NCI-H2107 treated with DMSO at 0.1 percent for 48 hours (cell line): ENCODE measurements around the gene HBQ1.
A peak's percentile ranks its signal among the peaks of the same experiment; 100 is the strongest.
"Not testable (repeated sequence)": the region's sequence is repeated elsewhere in the genome, so short reads cannot be mapped to it uniquely, and the experiment has no call there.

Source experiments
- DNase-seq: peaks from one replicate; lab custom pipeline; 2025; ENCODE audit not compliant: unreplicated experiment; lab: John Stamatoyannopoulos, UW

The HBQ1 gene

GRCh38 chr16:200388-200787 is 20.1 kb downstream of the HBQ1 start:
- no peak for DNase-seq

DNA sequence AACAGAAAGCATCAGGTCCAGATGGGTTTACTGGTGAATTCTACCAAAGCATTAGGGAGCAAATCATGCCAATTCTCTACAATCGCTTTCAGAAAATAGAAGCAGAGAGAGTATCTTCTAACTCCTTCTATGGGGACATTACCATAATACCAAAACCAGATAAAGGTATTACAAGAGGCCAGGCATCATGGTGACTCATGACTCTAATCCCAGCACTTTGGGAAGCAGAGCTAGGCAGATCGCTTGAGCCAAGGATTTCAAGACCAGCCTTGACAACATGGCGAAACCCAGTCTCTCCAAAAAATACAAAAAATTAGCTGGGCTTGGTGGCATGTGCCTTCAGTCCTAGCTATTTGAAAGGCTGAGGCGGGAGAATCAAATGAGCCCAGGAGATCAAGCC is 23.0 kb downstream of the HBQ1 start:
- no peak for DNase-seq

GRCh38 chr16:204046-204445 is 23.8 kb downstream of the HBQ1 start:
- not testable (repeated sequence) for DNase-seq

- DNase-seq, result not testable (repeated sequence)
Observed at GRCh38 chr16:209359-209758, 29.1 kb downstream of the HBQ1 start.

GRCh38 chr16:211631-212180 is 31.4 kb downstream of the HBQ1 start:
- not testable (repeated sequence) for DNase-seq

DNA sequence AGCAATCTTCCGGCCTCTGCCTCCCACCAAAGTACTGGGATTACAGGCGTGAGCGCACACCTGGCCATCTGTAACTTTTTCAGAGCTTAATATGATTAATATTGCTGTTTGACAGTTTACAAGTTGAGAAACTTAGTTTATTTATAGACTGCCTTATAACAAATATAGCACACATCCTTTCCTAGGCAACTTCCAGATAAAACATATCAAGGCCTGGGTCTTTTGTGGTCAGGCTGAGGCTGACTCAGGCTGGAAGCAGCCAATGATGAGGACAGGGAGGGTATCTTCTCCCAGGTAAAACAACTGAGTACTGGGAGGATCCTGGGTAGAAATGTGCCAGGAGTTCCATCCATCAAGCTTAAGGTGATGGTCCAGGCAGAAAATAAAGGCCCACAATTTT is 32.7 kb downstream of the HBQ1 start:
- DNase-seq, result no peak

DNA sequence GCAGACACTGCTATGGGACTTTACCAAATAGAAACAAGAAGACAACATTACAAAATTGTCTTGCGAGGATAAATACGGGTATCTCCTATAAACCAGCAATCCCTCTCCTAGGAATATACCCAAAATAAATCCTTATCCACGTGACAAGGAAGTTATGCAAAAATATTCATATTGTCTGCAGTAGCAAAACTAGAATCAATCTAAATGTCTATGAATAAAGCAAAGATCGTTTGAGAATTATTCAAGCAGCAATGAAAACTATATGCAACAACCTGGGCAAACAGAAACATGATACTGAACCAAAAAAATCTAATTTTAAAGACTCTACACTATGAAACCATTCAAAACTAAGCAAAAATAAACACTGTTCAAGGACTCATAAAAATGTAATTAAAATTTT is 39.8 kb downstream of the HBQ1 start:
- no peak for DNase-seq

DNA sequence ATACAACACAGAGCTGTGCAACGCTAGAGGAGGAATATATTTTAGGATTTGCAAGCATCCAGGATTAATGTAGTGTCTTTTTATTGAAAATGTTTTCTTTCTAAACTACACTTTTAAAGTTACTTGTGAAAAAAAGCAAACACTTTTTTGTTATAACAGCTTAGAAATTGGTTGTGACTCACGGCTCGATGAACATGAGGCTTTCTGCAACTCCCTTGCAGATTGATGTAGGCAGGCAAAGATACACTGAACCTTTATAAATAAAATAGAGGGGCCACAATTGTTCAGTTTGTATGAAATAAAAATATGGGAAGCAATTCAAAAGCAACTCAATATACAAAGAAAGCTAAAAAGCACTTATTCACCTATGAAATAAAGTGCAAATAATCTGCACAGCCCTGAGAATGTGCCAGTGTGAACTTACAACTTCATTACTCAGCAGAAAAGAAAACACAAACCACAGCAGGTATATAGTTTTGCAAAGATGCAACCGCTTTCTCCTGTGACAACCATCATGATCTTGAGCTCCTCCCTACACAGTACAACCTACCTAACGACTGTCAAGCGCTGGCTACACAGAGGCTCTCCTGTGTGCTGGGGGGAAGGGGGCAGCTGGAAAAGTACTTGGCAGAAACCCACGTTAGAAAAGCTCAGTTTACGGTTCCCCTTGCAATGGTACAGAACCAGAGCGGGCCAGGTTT is 48.0 kb downstream of the HBQ1 start:
- DNase-seq, result peak; percentile 30

DNA sequence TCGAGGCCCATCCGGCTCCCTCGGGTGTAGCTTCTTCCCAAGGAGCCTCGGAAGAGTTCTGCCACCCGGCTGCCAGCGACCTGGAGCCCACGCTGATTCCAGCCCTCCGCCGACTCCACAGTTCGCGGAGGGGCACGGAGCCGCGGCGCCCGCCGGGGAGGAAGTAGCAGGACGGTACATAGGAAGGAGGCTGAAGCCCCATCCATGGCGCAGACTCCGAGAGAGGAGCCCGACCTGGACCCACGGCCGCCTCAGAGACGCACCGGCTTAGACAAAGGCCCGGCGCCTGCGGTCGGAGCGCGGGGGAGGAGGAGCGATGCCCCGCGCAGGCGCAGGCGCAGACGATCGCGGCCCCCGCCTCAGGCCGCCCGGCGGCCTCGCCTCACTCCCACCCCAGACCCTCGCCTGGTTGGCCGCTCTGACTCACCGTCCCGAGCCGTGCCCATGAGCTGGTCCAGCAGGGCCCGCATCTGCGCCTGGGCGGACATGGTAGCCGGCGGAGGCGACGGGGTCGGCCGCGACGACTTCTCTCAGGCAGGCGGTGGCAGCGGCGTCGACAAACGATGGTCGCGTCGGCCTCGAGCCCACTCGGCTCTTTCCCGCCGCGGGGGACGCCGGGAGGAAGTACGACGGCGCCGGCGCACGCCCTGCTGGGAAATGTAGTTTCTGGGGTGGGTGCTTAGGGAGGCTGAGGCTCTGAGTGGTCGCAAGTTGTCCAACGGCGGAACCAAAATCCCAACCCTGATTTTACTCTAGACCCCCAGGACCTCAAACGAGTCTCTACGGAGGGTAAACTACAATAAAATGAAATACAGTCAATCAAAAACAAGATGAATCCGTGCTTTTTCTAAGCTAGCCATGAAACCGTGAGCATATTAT is 48.8 kb downstream of the HBQ1 start, which contains the start of gene LUC7L:
Gene LUC7L (minus strand): TSS at position 598 of the 879 bp plus-strand sequence. CDS start 110 bp downstream, at position 488.
- DNase-seq, result peak; percentile 52

GRCh38 chr16:229731-230281 is 49.5 kb downstream of the HBQ1 start:
- no peak for DNase-seq

DNA sequence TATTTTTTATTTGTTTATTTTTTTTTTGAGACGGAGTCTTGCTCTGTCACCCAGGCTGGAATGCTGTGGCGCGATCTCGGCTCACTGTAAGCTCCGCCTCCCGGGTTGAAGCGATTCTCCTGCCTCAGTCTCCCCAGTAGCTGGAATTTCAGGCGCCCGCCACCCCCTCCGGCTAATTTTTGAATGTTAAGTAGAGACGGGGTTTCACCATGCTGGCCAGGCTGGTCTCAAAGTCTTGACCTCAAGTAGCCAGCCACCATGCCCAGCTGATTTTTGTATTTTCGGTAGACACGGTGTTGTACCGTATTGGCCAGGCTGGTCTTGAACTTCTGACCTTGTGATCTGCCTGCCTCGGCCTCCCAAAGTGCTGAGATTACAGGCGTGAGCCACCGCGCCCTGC is 50.1 kb downstream of the HBQ1 start:
- not testable (repeated sequence) for DNase-seq
